Neural crest cell (in vitro differentiated cells): Measurements from ENCODE around the gene COQ7. TPM values are rescaled to one million over a fixed set of nuclear protein-coding genes. Genes with fewer than 3 reads are reported as not detected.

Experiments used
- DNase-seq: peaks from one replicate; pipeline ENCODE4 v3.0.0; 2021; ENCODE audit warnings: low read depth, mixed read lengths, low spot score
- H3K27ac Mint-ChIP-seq: one replicate; pipeline ENCODE4 v1.8.0; 2021; ENCODE audit warnings: mild to moderate bottlenecking, mixed read lengths; ENCODE audit not compliant: unreplicated experiment
- H3K27me3 Mint-ChIP-seq: 2 replicates; pipeline ENCODE4 v1.8.0; 2021; ENCODE audit warnings: low read depth, mild to moderate bottlenecking, mixed read lengths
- H3K36me3 Mint-ChIP-seq: 2 replicates; pipeline ENCODE4 v1.8.0; 2021; ENCODE audit warnings: low read depth, mild to moderate bottlenecking, mixed read lengths
- H3K4me1 Mint-ChIP-seq: 2 replicates; pipeline ENCODE4 v1.8.0; 2021; ENCODE audit warnings: mixed read lengths
- H3K4me3 Mint-ChIP-seq: one replicate; pipeline ENCODE4 v1.8.0; 2021; ENCODE audit warnings: mild to moderate bottlenecking, mixed read lengths
- H3K9me3 Mint-ChIP-seq: 2 replicates; pipeline ENCODE4 v1.8.0; 2021; ENCODE audit warnings: mixed read lengths
- total RNA-seq: library from RNA; stranded (reverse); gene quantifications from 2 replicates; pipeline ENCODE4 v1.2.1, GENCODE V29; 2021
- TF ChIP-seq, protein P1 (sequence below): fragments of 200-600 bp; sonication (generic); conservative IDR thresholded peaks from 2 replicates; pipeline ENCODE4 v1.5.0; 2021; ENCODE audit warnings: antibody characterized with exemption, mild to moderate bottlenecking

The COQ7 gene
- total RNA-seq, 1 donor from 2014 or later: 25.6 TPM

DNA sequence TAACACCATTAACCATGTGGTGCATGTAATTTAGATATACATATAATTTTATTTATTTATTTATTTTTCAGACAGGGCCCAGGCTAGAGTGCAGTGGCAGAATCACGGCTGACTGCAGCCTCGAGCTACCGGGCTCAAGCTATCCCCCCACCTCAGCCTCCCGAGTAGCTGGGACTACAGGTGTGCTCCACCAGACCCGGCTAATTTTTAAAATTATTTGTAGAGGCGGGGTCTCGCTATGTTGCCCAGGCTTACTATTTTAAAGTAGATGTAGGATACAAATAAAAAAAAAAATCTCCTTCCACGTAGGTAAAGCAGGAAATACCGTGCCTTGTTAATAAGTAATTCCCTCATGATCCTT lies 446 bp upstream of the COQ7 start:
- H3K4me1 Mint-ChIP-seq: peaks cover 10% of the 10 kb centered on the region
- H3K36me3 Mint-ChIP-seq: peaks cover 3% of the 10 kb centered on the region
- no peaks in the 10 kb centered on the region for H3K9me3 Mint-ChIP-seq
- H3K4me3 Mint-ChIP-seq: peak overlapping the region; percentile 96
- peak overlapping the region; percentile 87 for H3K27ac Mint-ChIP-seq
- DNase-seq: no peak
- TF ChIP-seq, protein P1, sequence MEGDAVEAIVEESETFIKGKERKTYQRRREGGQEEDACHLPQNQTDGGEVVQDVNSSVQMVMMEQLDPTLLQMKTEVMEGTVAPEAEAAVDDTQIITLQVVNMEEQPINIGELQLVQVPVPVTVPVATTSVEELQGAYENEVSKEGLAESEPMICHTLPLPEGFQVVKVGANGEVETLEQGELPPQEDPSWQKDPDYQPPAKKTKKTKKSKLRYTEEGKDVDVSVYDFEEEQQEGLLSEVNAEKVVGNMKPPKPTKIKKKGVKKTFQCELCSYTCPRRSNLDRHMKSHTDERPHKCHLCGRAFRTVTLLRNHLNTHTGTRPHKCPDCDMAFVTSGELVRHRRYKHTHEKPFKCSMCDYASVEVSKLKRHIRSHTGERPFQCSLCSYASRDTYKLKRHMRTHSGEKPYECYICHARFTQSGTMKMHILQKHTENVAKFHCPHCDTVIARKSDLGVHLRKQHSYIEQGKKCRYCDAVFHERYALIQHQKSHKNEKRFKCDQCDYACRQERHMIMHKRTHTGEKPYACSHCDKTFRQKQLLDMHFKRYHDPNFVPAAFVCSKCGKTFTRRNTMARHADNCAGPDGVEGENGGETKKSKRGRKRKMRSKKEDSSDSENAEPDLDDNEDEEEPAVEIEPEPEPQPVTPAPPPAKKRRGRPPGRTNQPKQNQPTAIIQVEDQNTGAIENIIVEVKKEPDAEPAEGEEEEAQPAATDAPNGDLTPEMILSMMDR: no peak
- no peaks in the 10 kb centered on the region for H3K27me3 Mint-ChIP-seq

DNA sequence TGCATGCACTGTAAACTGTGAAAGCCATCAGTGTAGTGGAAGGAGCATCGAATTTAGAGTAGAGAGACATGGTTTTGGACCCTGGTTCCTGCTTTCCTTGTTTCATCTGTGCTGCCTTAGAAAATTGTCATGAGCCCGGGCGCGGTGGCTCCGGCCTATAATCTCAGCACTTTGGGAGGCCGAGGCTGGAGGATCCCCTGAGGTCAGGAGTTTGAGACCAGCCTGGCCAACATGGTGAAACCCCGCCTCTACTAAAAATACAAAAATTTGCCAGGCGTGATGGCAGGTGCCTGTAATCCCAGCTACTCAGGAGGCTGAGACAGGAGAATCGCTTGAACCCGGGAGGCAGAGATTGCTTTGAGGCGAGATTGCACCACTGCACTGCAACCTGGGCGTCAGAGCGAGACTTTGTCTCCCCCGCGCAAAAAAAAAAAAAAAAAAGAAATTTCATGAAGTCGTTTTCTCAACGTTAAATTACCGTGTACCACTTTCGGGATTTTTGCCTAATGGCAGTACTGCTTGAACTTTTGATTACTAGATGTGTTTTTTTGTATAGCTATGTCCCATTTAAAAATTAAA lies 912 bp downstream of the COQ7 start:
- Mint-ChIP-seq H3K4me1 (peaks cover 10% of the 10 kb centered on the region), H3K4me3 (peak overlapping the region; percentile 96), H3K36me3 (peaks cover 6% of the 10 kb centered on the region), H3K9me3 (no peaks in the 10 kb centered on the region), H3K27ac (peak overlapping the region; percentile 87), H3K27me3 (no peaks in the 10 kb centered on the region)
- no peak for DNase-seq
- TF ChIP-seq, protein P1: no peak

DNA sequence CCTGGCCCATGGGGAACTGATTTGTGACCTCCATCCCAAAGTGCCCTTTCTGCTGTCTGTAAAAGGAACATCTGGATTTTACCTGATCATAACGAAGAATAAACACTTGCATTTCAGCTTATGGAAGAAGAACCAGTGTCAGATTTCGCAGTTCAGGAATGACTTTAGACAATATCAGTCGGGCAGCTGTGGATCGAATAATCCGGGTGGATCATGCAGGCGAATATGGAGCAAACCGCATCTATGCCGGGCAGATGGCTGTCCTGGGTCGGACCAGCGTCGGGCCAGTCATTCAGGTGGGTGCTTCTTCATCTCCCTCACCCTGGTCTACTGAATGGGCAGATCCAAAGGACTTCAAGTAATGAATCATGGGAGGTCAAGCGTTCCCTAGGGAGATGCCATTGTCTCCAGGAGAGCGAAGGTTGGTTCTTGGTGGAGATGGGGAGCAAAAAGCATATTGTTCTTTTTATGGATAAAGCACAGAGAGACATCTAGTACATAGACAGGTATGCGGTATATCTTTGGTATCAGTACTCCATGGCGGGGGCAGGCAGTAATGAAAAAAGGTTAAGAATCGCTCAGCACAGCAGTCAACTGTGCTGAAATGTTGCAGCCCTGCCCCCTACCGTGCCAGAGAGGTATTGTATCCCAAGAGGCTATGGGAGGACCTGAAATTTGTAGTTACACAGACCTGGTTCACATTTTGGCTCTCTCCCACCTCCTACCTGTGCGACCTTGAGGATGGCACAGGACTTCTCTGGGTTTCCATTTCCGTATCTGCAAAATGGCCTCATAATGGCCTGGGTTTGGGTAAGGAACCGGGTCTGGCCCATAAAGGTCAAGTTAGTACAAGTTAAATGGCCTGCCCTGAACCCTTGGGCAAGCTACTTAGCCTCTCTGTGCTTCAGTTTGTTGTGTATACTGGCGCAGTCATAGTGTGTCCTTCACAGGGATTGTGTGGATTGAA lies 4.7 kb downstream of the COQ7 start:
- DNase-seq: peak; percentile 59
- TF ChIP-seq, protein P1: peak; percentile 75
- Mint-ChIP-seq H3K4me1 (peaks cover 8% of the 10 kb centered on the region), H3K27me3 (no peaks in the 10 kb centered on the region), H3K9me3 (no peaks in the 10 kb centered on the region), H3K27ac (no peak overlapping the region), H3K4me3 (peak overlapping the region; percentile 74), H3K36me3 (peaks cover 12% of the 10 kb centered on the region)

DNA sequence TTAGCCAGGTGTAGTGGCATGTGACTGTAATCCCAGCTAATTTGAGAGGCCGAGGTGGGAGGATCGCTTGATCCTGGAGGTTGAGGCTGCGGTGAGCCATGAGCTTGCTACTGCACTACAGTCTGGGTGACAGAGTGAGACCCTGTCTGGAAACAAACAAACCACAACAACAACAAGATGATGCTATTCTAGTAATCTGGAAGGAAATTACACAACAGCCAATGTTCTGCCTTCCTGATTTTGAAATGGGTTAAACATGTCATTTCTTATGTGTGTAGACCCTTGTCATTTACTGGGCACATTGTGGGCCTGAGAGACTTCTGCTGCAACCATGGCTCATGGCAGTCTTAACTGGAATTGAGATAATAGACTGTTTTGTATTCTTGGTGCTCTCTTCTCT lies 5.9 kb downstream of the COQ7 start:
- H3K36me3 Mint-ChIP-seq: peaks cover 12% of the 10 kb centered on the region
- TF ChIP-seq, protein P1: no peak
- DNase-seq: no peak
- H3K9me3 Mint-ChIP-seq: no peaks in the 10 kb centered on the region
- H3K4me3 Mint-ChIP-seq: no peak overlapping the region
- H3K27ac Mint-ChIP-seq: no peak overlapping the region
- no peaks in the 10 kb centered on the region for H3K4me1 Mint-ChIP-seq
- no peaks in the 10 kb centered on the region for H3K27me3 Mint-ChIP-seq

DNA sequence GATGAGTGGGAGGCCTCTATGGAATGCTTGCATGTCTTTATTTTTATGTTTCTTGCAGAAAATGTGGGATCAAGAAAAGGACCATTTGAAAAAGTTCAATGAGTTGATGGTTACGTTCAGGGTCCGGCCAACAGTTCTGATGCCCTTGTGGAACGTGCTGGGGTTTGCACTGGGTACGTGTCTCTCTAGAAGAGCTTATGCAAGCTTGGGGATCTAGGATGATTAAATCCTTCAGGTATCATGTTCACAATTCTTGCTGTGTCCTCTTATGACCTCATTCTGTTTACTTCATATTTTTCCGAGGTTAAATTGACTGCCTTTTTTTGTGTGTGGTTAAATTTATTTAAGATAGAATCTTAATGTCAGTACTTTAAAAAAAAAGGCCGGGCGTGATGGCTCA lies 6.4 kb downstream of the COQ7 start:
- no peaks in the 10 kb centered on the region for H3K4me1 Mint-ChIP-seq
- H3K36me3 Mint-ChIP-seq: peaks cover 15% of the 10 kb centered on the region
- TF ChIP-seq, protein P1: no peak
- no peaks in the 10 kb centered on the region for H3K9me3 Mint-ChIP-seq
- H3K27ac Mint-ChIP-seq: no peak overlapping the region
- H3K27me3 Mint-ChIP-seq: no peaks in the 10 kb centered on the region
- H3K4me3 Mint-ChIP-seq: no peak overlapping the region
- no peak for DNase-seq
